ENCODE data around the gene MCEE.

Gene MCEE

DNA sequence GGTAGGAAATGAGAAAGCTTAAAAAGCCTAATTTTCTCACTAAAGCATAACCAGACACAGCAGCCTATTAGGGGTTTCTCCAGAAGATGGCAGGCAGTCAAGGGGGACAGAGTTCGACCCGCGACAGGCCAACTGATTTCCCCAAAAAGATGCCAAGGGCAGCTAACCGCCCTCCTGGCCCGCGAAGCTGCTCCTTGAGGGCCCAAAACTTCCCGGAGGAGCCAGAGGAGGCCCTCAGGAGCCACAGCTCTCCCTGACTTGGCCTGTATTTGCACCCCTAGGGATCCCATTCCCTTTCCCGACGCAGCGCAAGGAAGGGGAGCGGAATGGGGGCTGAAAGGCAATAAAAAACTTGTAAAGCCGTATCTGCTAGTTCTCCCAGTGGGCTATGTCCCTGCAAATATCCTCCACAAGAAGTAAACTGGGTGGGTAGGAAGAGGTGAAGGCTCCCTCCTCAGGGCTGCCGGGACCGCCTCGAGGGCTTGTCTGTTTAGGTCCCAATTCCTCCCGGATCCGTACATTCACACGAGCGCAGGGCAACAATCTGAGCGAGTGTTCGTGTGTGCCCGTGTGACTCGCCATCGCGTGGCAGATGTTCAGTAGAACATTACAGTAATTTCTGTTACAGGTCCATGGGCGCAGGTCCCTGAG lies 62.3 kb downstream of the MCEE start:
- no peaks in the 10 kb centered on the region for H3K9me3 ChIP-seq (ENCODE audit: low read length)
- peak overlapping the region; percentile 89 for H3K27ac ChIP-seq (ENCODE audit: low read depth, low read length, poor library complexity, severe bottlenecking)
- H3K36me3 ChIP-seq (ENCODE audit: insufficient read depth, low read length): peaks cover 2% of the 10 kb centered on the region; the same call in 1 of the 2 replicates
- peak overlapping the region; percentile 89 for H3K4me2 ChIP-seq (ENCODE audit: low read length)
- H3K4me1 ChIP-seq (ENCODE audit: insufficient read depth, low read length, severe bottlenecking): peaks cover 81% of the 10 kb centered on the region
- no peaks in the 10 kb centered on the region for H3K27me3 ChIP-seq (ENCODE audit: insufficient read depth, low read length)
- peak overlapping the region; percentile 95 for H3K9ac ChIP-seq (ENCODE audit: low read length)
- H3K4me3 ChIP-seq (ENCODE audit: low read depth, low read length, poor library complexity, severe bottlenecking): peak overlapping the region; percentile 73
- no peak overlapping the region for H2AFZ ChIP-seq (ENCODE audit: low read length)
- H3K9me2 ChIP-seq (ENCODE audit: low read depth, low read length): no peaks in the 10 kb centered on the region
- peak; percentile 19; the same call in 1 of the 2 replicates for TF ChIP-seq CTCF (IDR thresholded peaks at IDR 0.05; ENCODE audit: low read length)
- no peak for TF ChIP-seq EZH2 (IDR thresholded peaks at IDR 0.05; ENCODE audit: borderline replicate concordance, low read length)
- no peaks in the 10 kb centered on the region for H3K79me2 ChIP-seq (ENCODE audit: insufficient read depth, low read length)
- H4K20me1 ChIP-seq (ENCODE audit: insufficient read depth, low read length): no peaks in the 10 kb centered on the region
- peaks cover 12% of the 10 kb centered on the region; the same call in 1 of the 2 replicates for H3F3A ChIP-seq (ENCODE audit: insufficient read depth, low read length)

GRCh38 chr2:71066856-71067255 lies 63.2 kb downstream of the MCEE start:
- Histone ChIP-seq H3K4me3 (ENCODE audit: low read depth, low read length, poor library complexity, severe bottlenecking) (peak overlapping the region; percentile 73), H3K4me1 (ENCODE audit: insufficient read depth, low read length, severe bottlenecking) (peaks cover 73% of the 10 kb centered on the region), H3K4me2 (ENCODE audit: low read length) (peak overlapping the region; percentile 89), H3K9ac (ENCODE audit: low read length) (peak overlapping the region; percentile 95), H4K20me1 (ENCODE audit: insufficient read depth, low read length) (no peaks in the 10 kb centered on the region), H3K79me2 (ENCODE audit: insufficient read depth, low read length) (no peaks in the 10 kb centered on the region), H2AFZ (ENCODE audit: low read length) (no peak overlapping the region), H3F3A (ENCODE audit: insufficient read depth, low read length) (peaks cover 12% of the 10 kb centered on the region; the same call in 1 of the 2 replicates), H3K36me3 (ENCODE audit: insufficient read depth, low read length) (no peaks in the 10 kb centered on the region), H3K9me2 (ENCODE audit: low read depth, low read length) (no peaks in the 10 kb centered on the region), H3K27me3 (ENCODE audit: insufficient read depth, low read length) (no peaks in the 10 kb centered on the region), H3K27ac (ENCODE audit: low read depth, low read length, poor library complexity, severe bottlenecking) (peak overlapping the region; percentile 89), H3K9me3 (ENCODE audit: low read length) (no peaks in the 10 kb centered on the region)
- TF ChIP-seq CTCF (IDR thresholded peaks at IDR 0.05; ENCODE audit: low read length) (no peak), EZH2 (IDR thresholded peaks at IDR 0.05; ENCODE audit: borderline replicate concordance, low read length) (no peak)

DNA sequence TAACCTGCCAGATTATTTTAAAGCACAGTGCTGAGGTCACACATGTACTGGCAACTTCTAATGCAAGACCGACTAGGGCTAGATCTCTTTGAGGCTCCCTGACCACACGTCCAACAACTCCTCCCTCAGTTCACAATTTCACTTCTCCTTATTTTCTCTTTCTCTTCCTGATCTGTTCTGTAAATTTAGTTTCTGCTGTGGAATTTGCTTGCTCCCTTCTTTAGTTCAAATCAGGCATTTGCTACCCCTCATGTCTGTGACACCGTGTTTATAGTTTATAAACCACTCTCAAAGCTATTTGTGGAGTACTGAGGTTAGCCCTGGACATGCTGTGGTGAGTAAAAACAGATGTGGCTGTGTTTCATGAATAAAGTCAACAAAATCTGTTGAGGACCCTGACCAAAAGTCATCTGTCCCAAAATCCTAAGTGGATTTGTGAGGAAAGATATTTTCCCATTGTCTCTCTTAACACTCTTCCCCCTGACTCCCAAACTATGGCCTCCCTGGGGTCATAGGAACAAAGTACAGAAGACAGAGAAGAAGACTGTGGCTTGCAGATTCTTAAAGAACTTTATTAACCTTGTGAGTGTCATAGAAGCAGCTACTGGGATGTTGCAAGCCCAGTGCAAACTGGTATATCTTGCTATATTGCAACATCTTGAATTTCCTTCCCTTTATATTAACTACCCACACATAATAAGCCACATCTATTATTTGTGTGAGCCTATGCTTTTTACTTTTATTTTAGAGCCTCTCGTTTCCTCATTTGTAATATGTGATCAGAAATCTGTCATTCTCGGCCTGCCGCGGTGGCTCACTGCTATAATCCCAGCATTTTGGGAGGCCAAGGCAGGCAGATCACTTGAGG lies 65.0 kb downstream of the MCEE start:
- peaks cover 11% of the 10 kb centered on the region; the same call in 1 of the 2 replicates for H3F3A ChIP-seq (ENCODE audit: insufficient read depth, low read length)
- peaks cover 54% of the 10 kb centered on the region for H3K4me1 ChIP-seq (ENCODE audit: insufficient read depth, low read length, severe bottlenecking)
- peak overlapping the region; percentile 28; the same call in 1 of the 2 replicates for H3K9ac ChIP-seq (ENCODE audit: low read length)
- no peaks in the 10 kb centered on the region for H3K36me3 ChIP-seq (ENCODE audit: insufficient read depth, low read length)
- H3K27ac ChIP-seq (ENCODE audit: low read depth, low read length, poor library complexity, severe bottlenecking): peak overlapping the region; percentile 89
- peak overlapping the region; percentile 18 for H3K4me3 ChIP-seq (ENCODE audit: low read depth, low read length, poor library complexity, severe bottlenecking)
- no peak for TF ChIP-seq EZH2 (IDR thresholded peaks at IDR 0.05; ENCODE audit: borderline replicate concordance, low read length)
- TF ChIP-seq CTCF (IDR thresholded peaks at IDR 0.05; ENCODE audit: low read length): no peak
- no peaks in the 10 kb centered on the region for H3K27me3 ChIP-seq (ENCODE audit: insufficient read depth, low read length)
- no peaks in the 10 kb centered on the region for H4K20me1 ChIP-seq (ENCODE audit: insufficient read depth, low read length)
- peak overlapping the region; percentile 44 for H3K4me2 ChIP-seq (ENCODE audit: low read length)
- H3K9me2 ChIP-seq (ENCODE audit: low read depth, low read length): no peaks in the 10 kb centered on the region
- H3K79me2 ChIP-seq (ENCODE audit: insufficient read depth, low read length): no peaks in the 10 kb centered on the region
- no peak overlapping the region for H2AFZ ChIP-seq (ENCODE audit: low read length)
- no peaks in the 10 kb centered on the region for H3K9me3 ChIP-seq (ENCODE audit: low read length)

Data from OCI-LY1 (cell line).